HuH-7.5 (cell line): Measurements from ENCODE around the gene MBNL1.
A peak's percentile ranks its signal among the peaks of the same experiment; 100 is the strongest.

Experiments
- DNase-seq: peaks from one replicate; pipeline ENCODE4 v3.0.0; 2011; ENCODE audit warnings: low spot score

Gene MBNL1

GRCh38 chr3:152268555-152269055 lies at the start of gene MBNL1:
TSS of gene MBNL1 (plus strand) at chr3:152268929. CDS start at chr3:152300194, 31,265 bp downstream.
- peak; percentile 34 for DNase-seq

GRCh38 chr3:152219216-152219615 lies 49.5 kb upstream of the MBNL1 start:
- DNase-seq: no peak

GRCh38 chr3:152219769-152220255 lies 48.9 kb upstream of the MBNL1 start:
- no peak for DNase-seq

GRCh38 chr3:152222327-152222726 lies 46.4 kb upstream of the MBNL1 start:
- no peak for DNase-seq

GRCh38 chr3:152225201-152225600 lies 43.5 kb upstream of the MBNL1 start:
- DNase-seq: no peak

GRCh38 chr3:152226176-152226575 lies 42.6 kb upstream of the MBNL1 start:
- DNase-seq: no peak

GRCh38 chr3:152227027-152227426 lies 41.7 kb upstream of the MBNL1 start:
- no peak for DNase-seq

GRCh38 chr3:152229692-152230091 lies 39.0 kb upstream of the MBNL1 start:
- DNase-seq: no peak

GRCh38 chr3:152230370-152230769 lies 38.4 kb upstream of the MBNL1 start:
- DNase-seq: no peak

- no peak for DNase-seq
These were observed 36.7 kb upstream of the MBNL1 start for GRCh38 chr3:152232001-152232400.

GRCh38 chr3:152232679-152233078 lies 36.0 kb upstream of the MBNL1 start:
- no peak for DNase-seq

- DNase-seq: no peak
These were observed 33.9 kb upstream of the MBNL1 start for GRCh38 chr3:152234657-152235375.

GRCh38 chr3:152235709-152236298 lies 32.9 kb upstream of the MBNL1 start:
- no peak for DNase-seq

GRCh38 chr3:152236716-152237115 lies 32.0 kb upstream of the MBNL1 start:
- DNase-seq: no peak

GRCh38 chr3:152241142-152242017 lies 27.3 kb upstream of the MBNL1 start:
- DNase-seq: no peak

GRCh38 chr3:152243301-152243711 lies 25.4 kb upstream of the MBNL1 start:
- no peak for DNase-seq

- DNase-seq: no peak
These were observed 24.8 kb upstream of the MBNL1 start for GRCh38 chr3:152243721-152244516.

GRCh38 chr3:152244517-152244888 lies 24.2 kb upstream of the MBNL1 start:
- no peak for DNase-seq

- no peak for DNase-seq
These were observed 23.1 kb upstream of the MBNL1 start for GRCh38 chr3:152245498-152246170.

- DNase-seq: no peak
These were observed 16.8 kb upstream of the MBNL1 start for GRCh38 chr3:152251916-152252315.

- no peak for DNase-seq
These were observed 16.0 kb upstream of the MBNL1 start for GRCh38 chr3:152252755-152253154.
